Suprapubic skin (tissue), 4 donors: Measurements from ENCODE around the gene S100A14. TPM values are rescaled to one million over a fixed set of nuclear protein-coding genes. Genes with fewer than 3 reads are reported as not detected.

Experiments
- DNase-seq, 2 donors: peaks; one replicate each; pipeline ENCODE4 v3.0.0-alpha.2; 2019; ENCODE audit warnings: low spot score in 2 of 2
- H3K27ac ChIP-seq: fragments of 200-600 bp; sonication (generic); one replicate; pipeline ENCODE4 v1.5.1; 2019
- H3K27me3 ChIP-seq: fragments of 200-600 bp; sonication (generic); one replicate; pipeline ENCODE4 v1.5.1; 2019
- H3K36me3 ChIP-seq: fragments of 200-600 bp; sonication (generic); one replicate; pipeline ENCODE4 v1.5.1; 2019
- H3K4me1 ChIP-seq: fragments of 200-600 bp; sonication (generic); one replicate; pipeline ENCODE4 v1.5.1; 2019
- H3K4me3 ChIP-seq: fragments of 200-600 bp; sonication (generic); one replicate; pipeline ENCODE4 v1.5.1; 2019; ENCODE audit warnings: mild to moderate bottlenecking
- H3K9me3 ChIP-seq: fragments of 200-600 bp; sonication (generic); one replicate; pipeline ENCODE4 v1.5.1; 2019
- EP300 ChIP-seq: sonication (generic); formaldehyde crosslinking; IDR thresholded peaks from one replicate; pipeline ENCODE4 v1.6.1; 2017; ENCODE audit warnings: antibody characterized with exemption
- POLR2A ChIP-seq, 2 donors: fragments of 450-650 bp; IDR thresholded peaks; one replicate each; pipeline ENCODE4 v1.6.1; 2017; ENCODE audit warnings: antibody characterized with exemption in 2 of 2, mild to moderate bottlenecking in 2 of 2, moderate library complexity in 2 of 2
- POLR2AphosphoS5 ChIP-seq, 3 donors: sonication (generic); formaldehyde crosslinking; IDR thresholded peaks; one replicate each; pipeline ENCODE4 v1.6.1; 2017; ENCODE audit warnings: antibody characterized with exemption in 3 of 3
- WGBS: methylation state at CpG from one replicate; pipeline ENCODE4 v1.1.5; 2018; 5-methylcytosine and 5-hydroxymethylcytosine counted together
- total RNA-seq, 4 donors: library from RNA; depleted of rRNA; stranded (reverse); fragments of >200 nt; gene quantifications; one replicate each; pipeline ENCODE4 v1.1.0, GENCODE V29; 2016
- TF ChIP-seq, protein P1 (sequence below), 2 donors: fragments of 200-600 bp in 1 of 2; fragments of 450-650 bp in 1 of 2; sonication (generic) in 1 of 2; IDR thresholded peaks; one replicate each; pipeline ENCODE4 v1.5.1; 2016 to 2019; ENCODE audit warnings: antibody characterized with exemption in 2 of 2, mild to moderate bottlenecking in 1 of 2, moderate library complexity in 1 of 2

S100A14 gene
- total RNA-seq, 4 donors from 2014 or later: 252 to 555 (median 445) TPM

DNA sequence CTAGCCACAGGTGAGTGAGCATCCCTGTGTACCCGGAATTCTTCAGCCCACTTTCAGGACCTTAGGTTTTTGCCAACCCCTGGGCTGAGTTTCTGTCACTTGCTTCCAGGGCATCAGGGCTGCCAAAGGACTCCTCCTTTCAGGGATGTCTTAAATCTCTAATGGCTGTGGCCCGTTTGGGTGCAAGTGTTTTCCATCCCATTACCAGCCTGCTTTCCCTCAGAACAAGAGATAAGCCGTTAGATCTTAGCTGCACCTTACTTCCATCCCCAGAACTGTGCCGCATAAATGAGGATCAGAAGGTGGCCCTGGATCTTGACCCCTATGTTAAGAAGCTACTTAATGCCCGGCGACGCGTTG is 43.0 kb upstream of the S100A14 start:
- WGBS: 43% methylated on average over 8 of the region's 8 CpGs
- Histone ChIP-seq H3K36me3 (peaks cover 37% of the 10 kb centered on the region), H3K4me3 (peak overlapping the region; percentile 71), H3K4me1 (peaks cover 15% of the 10 kb centered on the region), H3K27me3 (no peaks in the 10 kb centered on the region), H3K27ac (peak overlapping the region; percentile 92), H3K9me3 (no peaks in the 10 kb centered on the region)
- TF ChIP-seq POLR2A (IDR thresholded peaks at IDR 0.05): no peak
- TF ChIP-seq POLR2AphosphoS5 (IDR thresholded peaks at IDR 0.05): no peak
- TF ChIP-seq, protein P1, sequence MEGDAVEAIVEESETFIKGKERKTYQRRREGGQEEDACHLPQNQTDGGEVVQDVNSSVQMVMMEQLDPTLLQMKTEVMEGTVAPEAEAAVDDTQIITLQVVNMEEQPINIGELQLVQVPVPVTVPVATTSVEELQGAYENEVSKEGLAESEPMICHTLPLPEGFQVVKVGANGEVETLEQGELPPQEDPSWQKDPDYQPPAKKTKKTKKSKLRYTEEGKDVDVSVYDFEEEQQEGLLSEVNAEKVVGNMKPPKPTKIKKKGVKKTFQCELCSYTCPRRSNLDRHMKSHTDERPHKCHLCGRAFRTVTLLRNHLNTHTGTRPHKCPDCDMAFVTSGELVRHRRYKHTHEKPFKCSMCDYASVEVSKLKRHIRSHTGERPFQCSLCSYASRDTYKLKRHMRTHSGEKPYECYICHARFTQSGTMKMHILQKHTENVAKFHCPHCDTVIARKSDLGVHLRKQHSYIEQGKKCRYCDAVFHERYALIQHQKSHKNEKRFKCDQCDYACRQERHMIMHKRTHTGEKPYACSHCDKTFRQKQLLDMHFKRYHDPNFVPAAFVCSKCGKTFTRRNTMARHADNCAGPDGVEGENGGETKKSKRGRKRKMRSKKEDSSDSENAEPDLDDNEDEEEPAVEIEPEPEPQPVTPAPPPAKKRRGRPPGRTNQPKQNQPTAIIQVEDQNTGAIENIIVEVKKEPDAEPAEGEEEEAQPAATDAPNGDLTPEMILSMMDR (IDR thresholded peaks at IDR 0.05): no peak
- TF ChIP-seq EP300: no peak
- no peak for DNase-seq

DNA sequence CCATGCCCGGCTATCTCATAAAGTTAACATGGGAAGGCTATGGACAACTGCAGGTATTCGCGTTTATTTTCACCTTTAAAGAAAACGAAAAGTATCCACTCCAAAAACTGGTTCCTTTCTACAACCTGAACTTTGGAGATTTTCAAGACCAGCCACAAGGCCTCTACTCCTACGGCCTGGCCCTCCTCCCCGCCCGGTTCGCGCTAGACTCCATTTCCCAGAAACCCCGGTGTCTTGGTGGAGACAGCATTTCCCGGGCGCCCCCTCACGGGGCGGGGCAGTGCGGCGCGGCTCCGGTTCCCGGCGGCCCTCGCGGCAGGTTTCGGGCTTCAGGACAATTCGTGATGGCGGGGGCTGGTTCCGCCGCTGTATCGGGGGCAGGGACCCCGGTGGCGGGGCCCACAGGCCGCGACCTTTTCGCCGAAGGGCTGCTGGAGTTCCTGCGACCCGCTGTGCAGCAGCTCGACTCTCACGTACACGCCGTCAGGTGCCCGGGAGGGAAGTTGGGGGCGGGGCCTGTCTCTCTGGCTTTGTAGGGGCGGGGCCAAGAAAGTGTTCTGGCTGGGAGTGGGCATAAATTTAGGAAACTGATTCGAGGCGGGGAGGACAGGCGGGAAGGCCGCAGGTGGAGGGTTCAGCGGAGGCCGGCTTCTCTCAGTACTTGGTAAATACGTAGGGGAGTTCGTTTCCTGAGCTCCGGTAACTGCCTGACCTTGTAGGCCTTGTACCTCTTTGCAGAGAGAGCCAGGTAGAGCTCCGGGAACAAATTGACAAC is 42.5 kb upstream of the S100A14 start, which contains the start of gene SNAPIN:
Gene SNAPIN (plus strand): TSS at position 304 of the 775 bp plus-strand sequence. CDS start 41 bp downstream, at position 345.
- Histone ChIP-seq H3K27me3 (no peaks in the 10 kb centered on the region), H3K27ac (peak within 1 kb of the TSS; percentile 92), H3K9me3 (no peaks in the 10 kb centered on the region), H3K36me3 (peaks cover 31% of the 10 kb centered on the region), H3K4me3 (peak within 1 kb of the TSS; percentile 71), H3K4me1 (peaks cover 15% of the 10 kb centered on the region)
- TF ChIP-seq POLR2A (IDR thresholded peaks at IDR 0.05): peak in 1 of 2 donors; percentile 60
- TF ChIP-seq, protein P1 (IDR thresholded peaks at IDR 0.05): peak in 1 of 2 donors; percentile 14
- peak in 1 of 3 donors; percentile 71 for TF ChIP-seq POLR2AphosphoS5 (IDR thresholded peaks at IDR 0.05)
- no peak for TF ChIP-seq EP300
- DNase-seq: peak; percentile 95
- 2% methylated on average over 45 of the region's 53 CpGs for WGBS

DNA sequence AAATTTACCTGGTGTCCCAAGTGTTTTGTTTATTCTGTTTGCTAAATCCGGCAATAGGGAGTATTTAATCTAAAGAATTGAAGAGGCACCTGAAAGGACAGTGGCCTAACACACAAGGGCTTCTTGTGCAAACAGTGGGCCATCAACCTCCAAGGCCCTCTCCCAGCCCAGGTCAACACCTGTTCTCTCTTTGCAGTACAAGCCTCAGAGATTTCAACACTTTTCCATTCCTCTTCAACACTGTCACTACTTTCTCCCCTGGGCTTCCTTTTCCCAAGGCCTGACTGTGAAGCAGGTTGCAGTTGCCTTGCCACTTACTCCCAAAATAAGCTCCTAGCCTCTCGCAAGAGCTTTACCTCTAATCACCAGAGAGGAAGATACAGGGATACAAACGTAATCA is 39.2 kb upstream of the S100A14 start:
- Histone ChIP-seq H3K4me1 (peaks cover 15% of the 10 kb centered on the region), H3K27me3 (no peaks in the 10 kb centered on the region), H3K36me3 (no peaks in the 10 kb centered on the region), H3K27ac (no peak overlapping the region), H3K9me3 (no peaks in the 10 kb centered on the region), H3K4me3 (no peak overlapping the region)
- WGBS: 92% methylated on average over 3 of the region's 3 CpGs
- peak in 1 of 2 donors; percentile 14 for DNase-seq
- TF ChIP-seq POLR2A (IDR thresholded peaks at IDR 0.05): no peak
- TF ChIP-seq, protein P1 (IDR thresholded peaks at IDR 0.05): no peak
- TF ChIP-seq POLR2AphosphoS5 (IDR thresholded peaks at IDR 0.05): no peak
- no peak for TF ChIP-seq EP300

DNA sequence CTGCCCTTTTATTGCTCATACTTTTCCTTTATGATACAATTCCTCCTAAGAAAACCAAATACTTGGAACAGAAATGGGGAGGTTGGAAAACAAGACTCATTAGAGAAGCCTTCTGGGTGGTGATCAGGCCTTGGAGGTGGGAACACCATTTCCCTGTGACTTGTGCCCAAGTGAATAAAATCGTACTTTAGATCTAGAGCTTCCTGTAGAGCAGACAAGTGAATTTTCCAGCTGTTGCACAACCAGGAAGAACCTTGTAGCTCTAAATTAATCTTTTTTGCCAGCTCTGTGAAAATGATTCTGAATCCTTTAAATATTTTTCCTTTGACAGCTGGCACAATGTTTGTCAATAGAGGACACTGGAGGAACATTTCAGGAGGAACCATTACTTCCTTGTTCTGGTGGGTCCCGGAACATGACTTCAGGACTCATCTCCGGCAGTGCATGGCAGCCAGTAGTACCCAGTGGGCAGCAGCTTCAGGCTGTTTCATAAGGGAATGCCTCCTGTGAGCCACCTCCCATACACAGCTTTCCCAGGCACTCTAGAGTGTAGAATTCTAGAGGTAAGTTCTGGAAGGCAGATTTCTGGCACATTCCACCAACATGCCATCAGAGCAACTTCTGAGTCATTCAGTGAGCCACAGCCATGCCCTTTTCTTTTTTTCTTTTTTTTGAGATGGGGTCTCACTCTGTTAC is 36.8 kb upstream of the S100A14 start:
- 42% methylated on average over 3 of the region's 3 CpGs for WGBS
- H3K4me3 ChIP-seq: no peak overlapping the region
- TF ChIP-seq POLR2AphosphoS5 (IDR thresholded peaks at IDR 0.05): no peak
- no peak for TF ChIP-seq EP300
- TF ChIP-seq POLR2A (IDR thresholded peaks at IDR 0.05): no peak
- TF ChIP-seq, protein P1 (IDR thresholded peaks at IDR 0.05): no peak

DNA sequence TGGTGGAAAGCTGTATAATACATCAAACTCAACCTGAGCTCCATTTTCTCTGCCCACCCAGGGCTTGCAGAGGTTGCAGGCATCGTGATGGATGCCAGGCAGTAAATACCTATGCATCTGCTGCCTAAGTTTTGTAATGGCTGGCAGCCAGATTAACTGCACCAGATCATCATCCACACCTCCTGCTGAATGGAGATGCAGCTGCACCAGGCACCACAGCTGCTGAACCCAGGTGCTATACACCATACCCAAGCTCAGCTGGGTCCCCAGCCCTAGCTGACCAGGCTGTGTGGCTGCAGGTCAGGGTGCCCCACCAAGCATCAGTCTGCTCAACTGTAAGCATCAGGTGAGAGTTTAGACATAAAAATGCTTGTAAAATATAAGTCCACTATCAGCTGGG is 35.6 kb upstream of the S100A14 start:
- TF ChIP-seq POLR2A (IDR thresholded peaks at IDR 0.05) (no peak), EP300 (no peak), POLR2AphosphoS5 (IDR thresholded peaks at IDR 0.05) (no peak)
- TF ChIP-seq, protein P1 (IDR thresholded peaks at IDR 0.05): no peak
- Histone ChIP-seq H3K4me1 (peaks cover 9% of the 10 kb centered on the region), H3K27ac (no peak overlapping the region), H3K9me3 (no peaks in the 10 kb centered on the region), H3K4me3 (no peak overlapping the region), H3K27me3 (no peaks in the 10 kb centered on the region), H3K36me3 (peaks cover under 1% of the 10 kb centered on the region)
- 67% methylated on average over 1 of the region's 1 CpG for WGBS
- peak in 1 of 2 donors; percentile 20 for DNase-seq

More for the DNA sequence above, 36.8 kb upstream of the S100A14 start:
- H3K4me1 ChIP-seq: peaks cover 6% of the 10 kb centered on the region
- peak overlapping the region; percentile 54 for H3K27ac ChIP-seq
- H3K36me3 ChIP-seq: no peaks in the 10 kb centered on the region
- H3K9me3 ChIP-seq: no peaks in the 10 kb centered on the region
- DNase-seq: peak; percentile 50 to 57
- no peaks in the 10 kb centered on the region for H3K27me3 ChIP-seq
